ENCODE measurements around the gene WASHC4. TPM values are rescaled to one million over a fixed set of nuclear protein-coding genes. Genes with fewer than 3 reads are reported as not detected.

Gene WASHC4
- total RNA-seq, 1 experiment from 2014 or later: 25.5 TPM

GRCh38 chr12:105156260-105156659 lies 48.7 kb downstream of the WASHC4 start:
- Histone ChIP-seq H3K4me1 (ENCODE audit: control insufficient read depth in 1 of 2, insufficient read depth in 2 of 2, low read length in 2 of 2) (no peaks in the 10 kb centered on the region), H3K9ac (ENCODE audit: low read length) (no peak overlapping the region), H2AFZ (ENCODE audit: low read depth, low read length, poor library complexity, severe bottlenecking) (no peak overlapping the region), H3K79me2 (ENCODE audit: insufficient read depth, low read length) (no peaks in the 10 kb centered on the region), H3K27ac (ENCODE audit: low read depth, low read length) (no peak overlapping the region), H3K4me3 (replicated peaks in 1 of 2; ENCODE audit: low read depth in 1 of 2, low read length in 2 of 2) (no peak overlapping the region), H3K9me3 (ENCODE audit: control insufficient read depth in 1 of 2, insufficient read depth in 1 of 2, low read depth in 1 of 2, low read length in 2 of 2) (no peaks in the 10 kb centered on the region), H3K4me2 (ENCODE audit: low read length) (no peak overlapping the region), H3K36me3 (ENCODE audit: control insufficient read depth in 1 of 2, insufficient read depth in 2 of 2, low read length in 2 of 2) (peaks cover 7 to 33% of the 10 kb centered on the region in 2 experiments; a peak in 3 of 4 replicates), H3K9me2 (ENCODE audit: insufficient read depth) (no peaks in the 10 kb centered on the region), H4K20me1 (ENCODE audit: insufficient read depth) (no peaks in the 10 kb centered on the region), H3K27me3 (ENCODE audit: insufficient read depth, low read length) (no peaks in the 10 kb centered on the region)
- POLR2A ChIA-PET: no interaction called here
- intact Hi-C loops (cut with micrococcal nuclease): no loop called here
- no peak for TF ChIP-seq RAD21 (IDR thresholded peaks at IDR 0.05; ENCODE audit: low read depth)
- no peak for DNase-seq (ENCODE audit: low read depth, low spot score)
- CTCF ChIA-PET: no interaction called here
- no TSS peak for BruUV-seq (replicated peaks)
- ATAC-seq: no peak
- RAD21 ChIA-PET (ENCODE audit: low non-redundant PET in 1 of 2, low total read pairs in 2 of 2, uncharacterized antibody in 2 of 2, unreplicated experiment in 2 of 2): no interaction called here

GRCh38 chr12:105157606-105158005 lies 50.1 kb downstream of the WASHC4 start:
- H2AFZ ChIP-seq (ENCODE audit: low read depth, low read length, poor library complexity, severe bottlenecking): no peak overlapping the region
- ChIA-PET RAD21 (ENCODE audit: low non-redundant PET in 1 of 2, low total read pairs in 2 of 2, uncharacterized antibody in 2 of 2, unreplicated experiment in 2 of 2) (no interaction called here), CTCF (no interaction called here), POLR2A (no interaction called here)
- no peaks in the 10 kb centered on the region for H3K79me2 ChIP-seq (ENCODE audit: insufficient read depth, low read length)
- no peaks in the 10 kb centered on the region for H4K20me1 ChIP-seq (ENCODE audit: insufficient read depth)
- no peaks in the 10 kb centered on the region for H3K4me1 ChIP-seq (ENCODE audit: control insufficient read depth in 1 of 2, insufficient read depth in 2 of 2, low read length in 2 of 2)
- H3K36me3 ChIP-seq (ENCODE audit: control insufficient read depth in 1 of 2, insufficient read depth in 2 of 2, low read length in 2 of 2): peaks cover 7 to 29% of the 10 kb centered on the region in 2 experiments; a peak in 3 of 4 replicates
- H3K4me3 ChIP-seq (replicated peaks in 1 of 2; ENCODE audit: low read depth in 1 of 2, low read length in 2 of 2): no peak overlapping the region
- no peaks in the 10 kb centered on the region for H3K9me3 ChIP-seq (ENCODE audit: control insufficient read depth in 1 of 2, insufficient read depth in 1 of 2, low read depth in 1 of 2, low read length in 2 of 2)
- H3K9me2 ChIP-seq (ENCODE audit: insufficient read depth): no peaks in the 10 kb centered on the region
- no peak for TF ChIP-seq REST (IDR thresholded peaks at IDR 0.05; ENCODE audit: low read depth)
- no peak for TF ChIP-seq POLR2A (IDR thresholded peaks at IDR 0.05; ENCODE audit: borderline replicate concordance, extremely low read depth, insufficient read depth, insufficient read length)
- intact Hi-C loops (cut with micrococcal nuclease): no loop called here
- DNase-seq (ENCODE audit: low read depth, low spot score) (no peak), ATAC-seq (no peak)
- H3K4me2 ChIP-seq (ENCODE audit: low read length): no peak overlapping the region
- H3K9ac ChIP-seq (ENCODE audit: low read length): no peak overlapping the region
- no peak overlapping the region for H3K27ac ChIP-seq (ENCODE audit: low read depth, low read length)
- no TSS peak for BruUV-seq (replicated peaks)
- H3K27me3 ChIP-seq (ENCODE audit: insufficient read depth, low read length): no peaks in the 10 kb centered on the region

All from HCT116 (cell line).